Measurements from ENCODE around the gene FNDC10.
A peak's percentile ranks its signal among the peaks of the same experiment; 100 is the strongest.

DNA sequence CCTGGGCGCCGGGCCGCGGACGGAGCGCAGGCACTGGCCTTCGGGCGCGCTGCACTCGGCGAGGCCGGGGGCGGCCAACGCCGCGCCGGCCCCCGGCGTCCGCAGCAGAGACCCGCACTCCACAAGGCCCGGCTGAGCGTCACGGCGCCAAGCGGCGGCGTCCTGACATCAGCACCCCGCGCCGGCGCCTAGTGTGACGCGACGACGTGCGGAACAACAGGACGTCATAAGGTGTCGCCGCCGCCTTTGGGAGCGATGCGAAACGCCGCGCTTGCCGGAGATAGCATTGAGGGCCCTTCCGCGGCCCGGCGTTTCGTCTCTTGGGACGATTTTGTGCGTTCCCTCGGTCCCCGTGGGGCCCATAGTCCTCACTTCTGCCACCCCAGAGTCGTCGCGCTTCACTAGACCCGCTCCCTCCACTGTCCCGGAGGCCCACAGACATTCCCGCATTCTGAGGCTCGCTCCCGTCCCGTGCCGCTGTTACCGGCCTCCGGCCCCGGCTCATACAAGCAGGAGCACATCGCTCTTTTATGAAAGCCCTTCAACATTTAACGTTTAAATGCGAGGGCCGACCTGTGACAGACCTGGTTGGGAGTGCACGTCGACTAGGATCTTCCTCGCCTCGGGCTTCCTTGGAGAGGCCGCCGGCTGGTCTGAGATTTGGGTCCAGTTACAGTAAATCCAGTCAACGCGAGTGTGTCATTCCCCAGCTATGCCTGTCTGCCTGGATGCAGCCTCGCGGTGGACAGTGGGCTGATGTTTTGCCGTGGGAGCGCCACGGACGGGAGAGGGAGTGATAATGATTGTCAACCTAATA lies 25.0 kb downstream of the FNDC10 start, which contains the start of gene SSU72:
- TF ChIP-seq POLR2AphosphoS5 (IDR thresholded peaks at IDR 0.05) (peak; percentile 99), POLR2A (IDR thresholded peaks at IDR 0.05) (peak; percentile 87 to 98 (median 92))
- TF ChIP-seq, protein P1, sequence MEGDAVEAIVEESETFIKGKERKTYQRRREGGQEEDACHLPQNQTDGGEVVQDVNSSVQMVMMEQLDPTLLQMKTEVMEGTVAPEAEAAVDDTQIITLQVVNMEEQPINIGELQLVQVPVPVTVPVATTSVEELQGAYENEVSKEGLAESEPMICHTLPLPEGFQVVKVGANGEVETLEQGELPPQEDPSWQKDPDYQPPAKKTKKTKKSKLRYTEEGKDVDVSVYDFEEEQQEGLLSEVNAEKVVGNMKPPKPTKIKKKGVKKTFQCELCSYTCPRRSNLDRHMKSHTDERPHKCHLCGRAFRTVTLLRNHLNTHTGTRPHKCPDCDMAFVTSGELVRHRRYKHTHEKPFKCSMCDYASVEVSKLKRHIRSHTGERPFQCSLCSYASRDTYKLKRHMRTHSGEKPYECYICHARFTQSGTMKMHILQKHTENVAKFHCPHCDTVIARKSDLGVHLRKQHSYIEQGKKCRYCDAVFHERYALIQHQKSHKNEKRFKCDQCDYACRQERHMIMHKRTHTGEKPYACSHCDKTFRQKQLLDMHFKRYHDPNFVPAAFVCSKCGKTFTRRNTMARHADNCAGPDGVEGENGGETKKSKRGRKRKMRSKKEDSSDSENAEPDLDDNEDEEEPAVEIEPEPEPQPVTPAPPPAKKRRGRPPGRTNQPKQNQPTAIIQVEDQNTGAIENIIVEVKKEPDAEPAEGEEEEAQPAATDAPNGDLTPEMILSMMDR (IDR thresholded peaks at IDR 0.05 in 8 of 11, conservative IDR thresholded peaks at IDR 0.05 in 3 of 11): peak in 2 of 11 experiments; percentile 11 to 27
